Spleen (tissue), 7 donors: ENCODE results near the gene NR1D2.

Experiments used
- CTCF ChIP-seq, 11 experiments: fragments of 200-600 bp in 7 of 11; fragments of 450-650 bp in 4 of 11; sonication (generic) in 4 of 11; IDR thresholded peaks in 8 of 11; conservative IDR thresholded peaks in 3 of 11; 1 replicate in 7 of 11; 2 replicates in 4 of 11; pipeline versions ENCODE4 v1.4.0 to v1.8.0; 2016 to 2021; ENCODE audit warnings: antibody characterized with exemption in 11 of 11, inconsistent platforms in 4 of 11, mild to moderate bottlenecking in 1 of 11
- POLR2AphosphoS5 ChIP-seq, 3 donors: sonication (generic); formaldehyde crosslinking; IDR thresholded peaks; one replicate each; pipeline ENCODE4 v1.5.1; 2017; ENCODE audit warnings: antibody characterized with exemption in 3 of 3
- donor health status: DM: no; HTN: no; CAD: no; lungs with moderate emphysema.
- donor health status: DM: no; HTN: no; CAD: no.
- donor health status: DM: no; HTN: no; CAD: no.

- TF ChIP-seq POLR2AphosphoS5 (IDR thresholded peaks at IDR 0.05) = no peak
- no peak for TF ChIP-seq CTCF (IDR thresholded peaks at IDR 0.05 in 8 of 11, conservative IDR thresholded peaks at IDR 0.05 in 3 of 11)
These were observed 7.8 kb upstream of the NR1D2 start for GRCh38 chr3:23937296-23937695.
